IMR-90 (cell line): ENCODE measurements around the gene ATF4. TPM values are rescaled to one million over a fixed set of nuclear protein-coding genes. Genes with fewer than 3 reads are reported as not detected.

Source experiments
- ATAC-seq: fragments of 200-7000 bp; cut with Tn5 transposase; 2 replicates; pipeline ENCODE4 v1.9.1; 2020; ENCODE audit warnings: low read depth, mild to moderate bottlenecking, moderate library complexity
- BruUV-seq: library from RNA; stranded (reverse); fragments of 400-500 nt; replicated peaks from 2 replicates; lab custom pipeline; 2021; lab: Mats Ljungman, UMichigan
- CTCF ChIA-PET: fragments of 300-600 bp; formaldehyde crosslinking; extraction: SDS; loops from one replicate; lab custom pipeline; 2021; ENCODE audit warnings: antibody characterized with exemption; lab: Yijun Ruan, JAX
- POLR2A ChIA-PET: fragments of 300-600 bp; sonication (Branson Sonifier 250); formaldehyde crosslinking; loops from one replicate; lab custom pipeline; 2022; ENCODE audit warnings: antibody characterized with exemption; ENCODE audit not compliant: unreplicated experiment; lab: Charles Lee
- DNase-seq: peaks from one replicate; pipeline ENCODE4 v3.0.0; 2013
- H2AFZ ChIP-seq: replicated peaks from 2 replicates; pipeline ENCODE3; 2013; ENCODE audit warnings: low read length, mild to moderate bottlenecking; ENCODE audit not compliant: poor library complexity
- H2AK5ac ChIP-seq: 2 replicates; pipeline ENCODE4 v1.6.1; 2013; ENCODE audit warnings: low read depth, low read length, inconsistent platforms
- H2AK9ac ChIP-seq: replicated peaks from 2 replicates; pipeline ENCODE3; 2013; ENCODE audit warnings: mild to moderate bottlenecking, low read depth, low read length, moderate library complexity; ENCODE audit not compliant: poor library complexity
- H2BK120ac ChIP-seq: 2 replicates; pipeline ENCODE4 v1.6.1; 2013; ENCODE audit warnings: low read depth, low read length, inconsistent platforms
- H2BK15ac ChIP-seq: 3 replicates; pipeline ENCODE4 v1.6.1; 2013; ENCODE audit warnings: low read depth, low read length, inconsistent platforms
- H2BK20ac ChIP-seq: 2 replicates; pipeline ENCODE4 v1.6.1; 2013; ENCODE audit warnings: low read depth, mild to moderate bottlenecking, inconsistent platforms, low read length, moderate library complexity
- H2BK5ac ChIP-seq: 2 replicates; pipeline ENCODE4 v1.6.1; 2013; ENCODE audit warnings: mild to moderate bottlenecking, low read depth, low read length, inconsistent platforms; ENCODE audit not compliant: poor library complexity, severe bottlenecking
- H3K14ac ChIP-seq: replicated peaks from 2 replicates; pipeline ENCODE4 v1.6.1; 2013; ENCODE audit warnings: low read depth, low read length, inconsistent platforms
- H3K18ac ChIP-seq: 2 replicates; pipeline ENCODE4 v1.6.1; 2013; ENCODE audit warnings: low read depth, low read length, control low read depth
- H3K23ac ChIP-seq: 2 replicates; pipeline ENCODE4 v1.6.1; 2013; ENCODE audit warnings: low read depth, low read length, inconsistent platforms
- H3K27ac ChIP-seq: 2 replicates; pipeline ENCODE4 v1.5.1; 2013; ENCODE audit warnings: mild to moderate bottlenecking, control low read depth, low read length; ENCODE audit not compliant: insufficient read depth
- H3K27me3 ChIP-seq: 2 replicates; pipeline ENCODE4 v1.6.1; 2013; ENCODE audit warnings: low read length; ENCODE audit not compliant: control insufficient read depth, insufficient read depth
- H3K36me3 ChIP-seq: 2 replicates; pipeline ENCODE4 v1.6.1; 2013; ENCODE audit warnings: low read length, mixed read lengths; ENCODE audit not compliant: control insufficient read depth, insufficient read depth
- H3K4ac ChIP-seq: 2 replicates; pipeline ENCODE4 v1.6.1; 2013; ENCODE audit warnings: low read depth, low read length, inconsistent platforms
- H3K4me1 ChIP-seq: 2 replicates; pipeline ENCODE4 v1.6.1; 2013; ENCODE audit warnings: low read length, mixed read lengths; ENCODE audit not compliant: control insufficient read depth, insufficient read depth
- H3K4me2 ChIP-seq: 2 replicates; pipeline ENCODE4 v1.6.1; 2013; ENCODE audit warnings: low read depth, mild to moderate bottlenecking, control low read depth, low read length, moderate library complexity
- H3K4me3 ChIP-seq: 2 replicates; pipeline ENCODE4 v1.5.1; 2013; ENCODE audit warnings: low read depth, mild to moderate bottlenecking, control low read depth, low read length, moderate library complexity; ENCODE audit not compliant: insufficient read depth
- H3K56ac ChIP-seq: 2 replicates; pipeline ENCODE4 v1.6.1; 2013; ENCODE audit warnings: low read length, inconsistent platforms; ENCODE audit not compliant: insufficient read depth; ENCODE audit errors: extremely low read depth
- H3K79me1 ChIP-seq, 2 experiments: 2 replicates each; pipeline ENCODE4 v1.6.1; 2013; ENCODE audit warnings: low read length in 2 of 2, inconsistent platforms in 1 of 2, low read depth in 1 of 2
- H3K9ac ChIP-seq: 2 replicates; pipeline ENCODE4 v1.6.1; 2013; ENCODE audit warnings: low read depth, low read length, control low read depth
- H3K9me1 ChIP-seq: 2 replicates; pipeline ENCODE4 v1.6.1; 2013; ENCODE audit warnings: low read length, inconsistent platforms; ENCODE audit not compliant: insufficient read depth
- H3K9me3 ChIP-seq: 2 replicates; pipeline ENCODE4 v1.6.1; 2013; ENCODE audit warnings: low read length; ENCODE audit not compliant: control insufficient read depth, insufficient read depth
- H4K20me1 ChIP-seq: 2 replicates; pipeline ENCODE4 v1.6.1; 2013; ENCODE audit warnings: low read length, inconsistent platforms; ENCODE audit not compliant: insufficient read depth
- H4K5ac ChIP-seq: 2 replicates; pipeline ENCODE4 v1.6.1; 2013; ENCODE audit warnings: mild to moderate bottlenecking, low read depth, low read length, control low read depth
- H4K8ac ChIP-seq, 2 experiments: 2 replicates each; pipeline ENCODE4 v1.6.1; 2013; ENCODE audit warnings: low read depth in 2 of 2, low read length in 2 of 2, control low read depth in 1 of 2, inconsistent platforms in 1 of 2
- H4K91ac ChIP-seq: 2 replicates; pipeline ENCODE4 v1.6.1; 2013; ENCODE audit warnings: low read depth, low read length, inconsistent platforms; ENCODE audit not compliant: insufficient read depth
- NFE2L2 ChIP-seq: fragments of 150-350 bp; IDR thresholded peaks from 2 replicates; pipeline ENCODE4 v1.6.1; 2016; ENCODE audit warnings: low read depth, mild to moderate bottlenecking, low read length
- POLR2A ChIP-seq: IDR thresholded peaks from 2 replicates; pipeline ENCODE4 v1.6.1; 2012; ENCODE audit warnings: mild to moderate bottlenecking, low read depth, low read length
- WGBS, 2 experiments: methylation state at CpG; one replicate each; pipeline versions ENCODE4 v1.1.5 to v1.1.7; 2013; ENCODE audit warnings: missing lambda C conversion rate in 2 of 2; ENCODE audit not compliant: insufficient read length in 1 of 2; ENCODE audit errors: extremely low coverage in 2 of 2; 5-methylcytosine and 5-hydroxymethylcytosine counted together
- dilution Hi-C: fragments of 300-500 bp; cut with HindIII; formaldehyde crosslinking; loops from one replicate; pipeline ENCODE4 v1.14.3; 2018; ENCODE audit warnings: low sequenced_read_pairs; ENCODE audit not compliant: unreplicated experiment
- in situ Hi-C: fragments of 300-500 bp; cut with MboI; formaldehyde crosslinking; loops from 3 replicates; pipeline ENCODE4 v1.14.3; 2019; ENCODE audit warnings: low sequenced_read_pairs, inconsistent platforms, mixed read lengths
- intact Hi-C: fragments of 100-400 bp; cut with micrococcal nuclease; formaldehyde crosslinking; loops from 2 replicates; pipeline ENCODE4 v1.10.0; 2022
- polyA plus RNA-seq, 3 experiments: library from polyadenylated mRNA; depleted of rRNA; stranded (reverse); fragments of >200 nt; gene quantifications; 2 replicates each; pipeline ENCODE4 v1.2.3, GENCODE V29; 2012; ENCODE audit warnings: low replicate concordance in 1 of 3
- total RNA-seq: library from RNA; depleted of rRNA; stranded (reverse); fragments of >200 nt; gene quantifications from 2 replicates; pipeline ENCODE4 v1.2.3, GENCODE V29; 2012

Gene ATF4
- total and polyA plus RNA-seq, 2 of the 4 experiments (the other 2 are of a cell fraction), result 148 to 662 TPM

DNA sequence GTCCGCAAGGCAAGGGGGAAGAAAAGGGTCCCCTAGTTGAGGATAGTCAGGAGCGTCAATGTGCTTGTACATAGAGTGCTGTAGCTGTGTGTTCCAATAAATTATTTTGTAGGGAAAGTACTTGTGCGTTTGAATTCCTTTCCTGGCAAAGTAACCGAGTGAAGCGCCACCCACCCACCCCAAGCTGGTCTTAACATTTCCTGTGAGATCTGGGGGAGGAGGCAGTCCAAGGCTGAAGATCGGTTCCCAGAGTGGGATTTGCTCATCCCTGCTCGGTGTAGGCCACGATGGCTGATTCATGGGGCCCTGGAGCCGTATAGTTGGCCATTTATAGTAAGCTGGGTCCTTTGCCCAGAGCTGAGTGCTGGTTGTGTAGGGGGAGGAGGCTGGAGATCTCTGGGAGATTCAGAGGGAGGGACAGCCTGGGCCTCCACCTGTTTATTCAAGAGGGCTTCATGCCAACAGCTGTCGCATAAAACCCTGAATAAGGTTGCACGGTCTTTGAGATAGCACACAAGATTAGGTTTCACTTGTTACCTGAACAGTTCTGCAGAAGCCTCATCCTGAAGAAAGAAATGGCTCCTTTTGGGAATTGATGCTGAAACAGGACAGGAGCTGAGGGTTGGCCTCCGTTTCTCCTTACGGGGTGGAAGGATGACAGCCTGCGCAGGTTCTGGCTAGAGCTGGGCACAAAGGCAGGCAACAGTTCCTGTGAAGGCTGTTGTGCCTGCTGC, 2.4 kb downstream of the ATF4 start:
- peak overlapping the region; percentile 26; the same call in 1 of the 2 replicates for H3K4ac ChIP-seq
- POLR2A ChIA-PET, result interaction anchor here (0.6 to 1.1 kb wide), 5 partner anchors 20 to 585 kb away, joined by 4 to 8 read pairs (median 4); partner anchors contain the start of gene MIEF1

More for the DNA sequence above, 2.4 kb downstream of the ATF4 start:
- Histone ChIP-seq H3K4me2 (peak overlapping the region; percentile 94), H2AK9ac (peak overlapping the region; percentile 66), H3K23ac (peak overlapping the region; percentile 91), H2AFZ (peak overlapping the region; percentile 50), H3K18ac (no peak overlapping the region), H2BK5ac (peak overlapping the region; percentile 20), H3K9me1 (peaks cover 6% of the 10 kb centered on the region; the same call in 1 of the 2 replicates), H4K5ac (peak overlapping the region; percentile 1; the same call in 1 of the 2 replicates), H2BK15ac (no peak overlapping the region), H2BK120ac (no peak overlapping the region), H4K91ac (no peak overlapping the region), H2AK5ac (peak overlapping the region; percentile 3; the same call in 1 of the 2 replicates), H3K27ac (peak overlapping the region; percentile 16), H3K9me3 (no peaks in the 10 kb centered on the region), H3K27me3 (no peaks in the 10 kb centered on the region), H3K9ac (peak overlapping the region; percentile 99), H3K56ac (peak overlapping the region; percentile 27), H4K20me1 (peaks cover 71% of the 10 kb centered on the region), H4K8ac (peak overlapping the region in 1 of 2 experiments; percentile 48; a peak in 2 of 4 replicates), H3K14ac (peak overlapping the region; percentile 58), H2BK20ac (no peak overlapping the region), H3K36me3 (peaks cover 34% of the 10 kb centered on the region), H3K4me3 (peak overlapping the region; percentile 89), H3K4me1 (peaks cover 4% of the 10 kb centered on the region), H3K79me1 (peaks cover 12 to 66% of the 10 kb centered on the region in 2 experiments)
- intact Hi-C loops, result loop anchor here (5.0 to 10.0 kb wide), 2 partner anchors 118 to 350 kb away; no protein-coding TSS in a partner anchor
- ATAC-seq (no peak), DNase-seq (peak; percentile 66)
- BruUV-seq, result no TSS peak
- CTCF ChIA-PET, result no interaction called here
- dilution Hi-C loops, result no loop called here
- TF ChIP-seq POLR2A (peak; percentile 87; the same call in 1 of the 2 replicates), NFE2L2 (no peak)
- WGBS, 2 experiments, result 44% methylated on average over 2 of the region's 14 CpGs; no CpG with 5 or more reads in 1 of the 2 experiments
- in situ Hi-C loops, result loop anchor here (10.0 kb wide), 1 partner anchor 208 kb away; the partner anchor contains the start of gene RPL3
